Hepatocyte (in vitro differentiated cells): ENCODE data around the gene PAQR7. TPM values are rescaled to one million over a fixed set of nuclear protein-coding genes. Genes with fewer than 3 reads are reported as not detected.

ENCODE experiments used
- DNase-seq: peaks from one replicate; pipeline ENCODE4 v3.0.0-alpha.2; 2016; ENCODE audit warnings: low spot score
- H2AFZ ChIP-seq: fragments of 200-600 bp; sonication (generic); 2 replicates; pipeline ENCODE4 v1.6.0; 2016; ENCODE audit warnings: antibody characterized with exemption, mild to moderate bottlenecking
- H3K27ac ChIP-seq: fragments of 200-600 bp; sonication (generic); 2 replicates; pipeline ENCODE4 v1.5.1; 2016; ENCODE audit warnings: mild to moderate bottlenecking
- H3K27me3 ChIP-seq: fragments of 200-600 bp; sonication (generic); 2 replicates; pipeline ENCODE4 v1.6.1; 2016
- H3K36me3 ChIP-seq: fragments of 200-600 bp; sonication (generic); replicated peaks from 2 replicates; pipeline ENCODE4 v1.5.1; 2016; ENCODE audit warnings: low read depth; ENCODE audit not compliant: insufficient read depth
- H3K4me1 ChIP-seq: fragments of 200-600 bp; sonication (generic); 2 replicates; pipeline ENCODE4 v1.5.1; 2016; ENCODE audit warnings: mild to moderate bottlenecking, moderate library complexity; ENCODE audit not compliant: insufficient read depth
- H3K4me2 ChIP-seq: fragments of 200-600 bp; sonication (generic); 2 replicates; pipeline ENCODE4 v1.6.0; 2016
- H3K4me3 ChIP-seq: fragments of 200-600 bp; sonication (generic); 2 replicates; pipeline ENCODE4 v1.5.1; 2016; ENCODE audit warnings: mild to moderate bottlenecking
- H3K79me2 ChIP-seq: fragments of 200-600 bp; sonication (generic); 2 replicates; pipeline ENCODE4 v1.6.0; 2017; ENCODE audit warnings: mild to moderate bottlenecking
- H3K9me2 ChIP-seq: fragments of 200-600 bp; sonication (generic); replicated peaks from 2 replicates; pipeline ENCODE4 v1.6.0; 2017; ENCODE audit warnings: mild to moderate bottlenecking; ENCODE audit not compliant: insufficient read depth
- H3K9me3 ChIP-seq: fragments of 200-600 bp; sonication (generic); 2 replicates; pipeline ENCODE4 v1.5.1; 2016; ENCODE audit warnings: low read depth, mild to moderate bottlenecking
- H4K20me1 ChIP-seq: fragments of 200-600 bp; sonication (generic); 2 replicates; pipeline ENCODE4 v1.6.0; 2016; ENCODE audit warnings: mild to moderate bottlenecking; ENCODE audit not compliant: insufficient read depth, poor library complexity, severe bottlenecking
- CTCF ChIP-seq: fragments of 200-600 bp; sonication (generic); IDR thresholded peaks from 2 replicates; pipeline ENCODE4 v1.5.1; 2016; ENCODE audit warnings: antibody characterized with exemption, mild to moderate bottlenecking; ENCODE audit not compliant: poor library complexity
- EZH2 ChIP-seq: fragments of 200-600 bp; sonication (generic); IDR thresholded peaks from 2 replicates; pipeline ENCODE4 v1.6.1; 2016; ENCODE audit warnings: antibody characterized with exemption, mild to moderate bottlenecking, borderline replicate concordance
- EZH2phosphoT487 ChIP-seq: fragments of 200-600 bp; sonication (generic); IDR thresholded peaks from one replicate; pipeline ENCODE4 v1.6.1; 2018; ENCODE audit warnings: antibody characterized with exemption, mild to moderate bottlenecking, low read depth, moderate library complexity; ENCODE audit not compliant: unreplicated experiment, severe bottlenecking
- WGBS: methylation state at CpG from one replicate; pipeline ENCODE4 v1.1.6; 2016; ENCODE audit warnings: low lambda C conversion rate; ENCODE audit errors: missing lambda C conversion rate; 5-methylcytosine and 5-hydroxymethylcytosine counted together
- polyA plus RNA-seq: library from polyadenylated mRNA; unstranded; fragments of >200 nt; fragmentation: Nextera tagmentation; extraction: Ambion mirVana; gene quantifications from 2 replicates; pipeline ENCODE4 v1.2.1, GENCODE V29; 2016
- total RNA-seq: library from RNA; depleted of rRNA; stranded (reverse); fragments of >200 nt; gene quantifications from 2 replicates; pipeline ENCODE4 v1.2.3, GENCODE V29; 2014

The PAQR7 gene
- total and polyA plus RNA-seq, 2 experiments from 2014 or later, result 4.8 to 27.0 TPM

GRCh38 chr1:25906644-25907300, 31.3 kb upstream of the PAQR7 start:
- peaks cover 30% of the 10 kb centered on the region for H3K79me2 ChIP-seq
- no peaks in the 10 kb centered on the region for H3K9me2 ChIP-seq
- TF ChIP-seq EZH2phosphoT487 (no peak), EZH2 (no peak), CTCF (no peak)
- H3K27ac ChIP-seq, result peak overlapping the region; percentile 21
- peak overlapping the region; percentile 77 for H3K4me2 ChIP-seq
- peak overlapping the region; percentile 20 for H3K4me3 ChIP-seq
- H3K4me1 ChIP-seq, result peaks cover 21% of the 10 kb centered on the region
- no peaks in the 10 kb centered on the region for H3K27me3 ChIP-seq
- H4K20me1 ChIP-seq, result no peaks in the 10 kb centered on the region
- no peaks in the 10 kb centered on the region for H3K9me3 ChIP-seq
- peak; percentile 49 for DNase-seq
- H2AFZ ChIP-seq, result peak overlapping the region; percentile 67
- 34% methylated on average over 21 of the region's 34 CpGs for WGBS
- H3K36me3 ChIP-seq, result no peaks in the 10 kb centered on the region

- Histone ChIP-seq H3K27me3 (no peaks in the 10 kb centered on the region), H4K20me1 (no peaks in the 10 kb centered on the region), H3K9me2 (no peaks in the 10 kb centered on the region), H3K79me2 (peaks cover 38% of the 10 kb centered on the region), H3K4me2 (peak within 1 kb of the TSS; percentile 77), H3K36me3 (no peaks in the 10 kb centered on the region), H3K9me3 (no peaks in the 10 kb centered on the region), H3K4me3 (peak within 1 kb of the TSS; percentile 78), H3K4me1 (peaks cover 21% of the 10 kb centered on the region), H3K27ac (peak within 1 kb of the TSS; percentile 90), H2AFZ (peak within 1 kb of the TSS; percentile 67)
- TF ChIP-seq EZH2phosphoT487, result no peak
- peak; percentile 9 for TF ChIP-seq CTCF
- no peak for TF ChIP-seq EZH2
- DNase-seq, result peak; percentile 96
- WGBS, result under 1% methylated on average over 33 of the region's 102 CpGs
Observed at GRCh38 chr1:25905680-25906643, 30.5 kb upstream of the PAQR7 start, which contains the start of gene STMN1. Gene STMN1 (minus strand): TSS chr1:25906419. CDS start chr1:25904676, 1,743 bp downstream.

GRCh38 chr1:25904943-25905679, 29.6 kb upstream of the PAQR7 start:
- Histone ChIP-seq H3K79me2 (peaks cover 47% of the 10 kb centered on the region), H3K36me3 (no peaks in the 10 kb centered on the region)
- TF ChIP-seq CTCF, result peak; percentile 28
- no peak for TF ChIP-seq EZH2

More at GRCh38 chr1:25904943-25905679, 29.6 kb upstream of the PAQR7 start:
- Histone ChIP-seq H3K9me2 (no peaks in the 10 kb centered on the region), H3K4me3 (peak overlapping the region; percentile 78), H2AFZ (peak overlapping the region; percentile 40), H3K27me3 (no peaks in the 10 kb centered on the region), H3K27ac (peak overlapping the region; percentile 77), H3K4me1 (peaks cover 21% of the 10 kb centered on the region), H3K9me3 (no peaks in the 10 kb centered on the region), H4K20me1 (no peaks in the 10 kb centered on the region), H3K4me2 (peak overlapping the region; percentile 77)
- DNase-seq, result peak; percentile 96
- WGBS, result 2% methylated on average over 20 of the region's 34 CpGs
